SU-DHL-6 (cell line): ENCODE results near the gene GPATCH3.

Experiments
- H2AFZ ChIP-seq: fragments of 200-600 bp; sonication (generic); 2 replicates; pipeline ENCODE4 v1.6.1; 2014; ENCODE audit warnings: low read depth, mild to moderate bottlenecking, moderate library complexity, mixed read lengths, antibody characterized with exemption, low read length; ENCODE audit not compliant: severe bottlenecking
- H3F3A ChIP-seq: fragments of 200-600 bp; shearing (Covaris generic); 2 replicates; pipeline ENCODE4 v1.6.0; 2016; ENCODE audit warnings: antibody characterized with exemption, mild to moderate bottlenecking; ENCODE audit not compliant: insufficient read depth
- H3K27ac ChIP-seq: fragments of 200-600 bp; sonication (generic); 2 replicates; pipeline ENCODE4 v1.5.1; 2016; ENCODE audit warnings: low read depth, mild to moderate bottlenecking, low read length, moderate library complexity, mixed read lengths
- H3K27me3 ChIP-seq: fragments of 200-600 bp; sonication (generic), shearing (Covaris generic); 2 replicates; pipeline ENCODE4 v1.6.0; 2014; ENCODE audit warnings: mild to moderate bottlenecking, low read length
- H3K36me3 ChIP-seq: fragments of 200-600 bp; sonication (generic); 2 replicates; pipeline ENCODE4 v1.6.1; 2014; ENCODE audit warnings: mild to moderate bottlenecking, low read length, mixed read lengths
- H3K4me2 ChIP-seq: fragments of 300-600, 200-600 bp; shearing (Covaris generic), sonication (generic); 2 replicates; pipeline ENCODE4 v1.6.0; 2014; ENCODE audit warnings: low read length, low read depth, mild to moderate bottlenecking; ENCODE audit not compliant: poor library complexity, severe bottlenecking
- H3K4me3 ChIP-seq: fragments of 200-600 bp; sonication (generic); 2 replicates; pipeline ENCODE4 v1.5.1; 2014; ENCODE audit warnings: antibody characterized with exemption, low read length, mild to moderate bottlenecking, mixed read lengths; ENCODE audit not compliant: insufficient read depth, poor library complexity, severe bottlenecking
- H3K79me2 ChIP-seq: fragments of 200-600 bp; sonication (generic); 2 replicates; pipeline ENCODE4 v1.6.1; 2014; ENCODE audit warnings: mild to moderate bottlenecking, low read length, moderate library complexity; ENCODE audit not compliant: insufficient read depth
- H3K9ac ChIP-seq: fragments of 200-600 bp; sonication (generic); 2 replicates; pipeline ENCODE4 v1.7.0; 2014; ENCODE audit warnings: mild to moderate bottlenecking, low read length
- H3K9me2 ChIP-seq: fragments of 200-600 bp; sonication (generic); replicated peaks from 2 replicates; pipeline ENCODE4 v1.6.1; 2014; ENCODE audit warnings: low read length; ENCODE audit not compliant: insufficient read depth
- H3K9me3 ChIP-seq: fragments of 200-600 bp; sonication (generic); 2 replicates; pipeline ENCODE4 v1.6.1; 2014; ENCODE audit warnings: low read length, mixed read lengths; ENCODE audit not compliant: insufficient read depth
- H4K20me1 ChIP-seq: fragments of 200-600 bp; sonication (generic); 2 replicates; pipeline ENCODE4 v1.6.1; 2014; ENCODE audit warnings: low read depth, mild to moderate bottlenecking, antibody characterized with exemption, low read length, moderate library complexity, mixed read lengths
- CTCF ChIP-seq: fragments of 200-600 bp; sonication (generic); IDR thresholded peaks from one replicate; pipeline ENCODE4 v1.5.1; 2017; ENCODE audit warnings: antibody characterized with exemption, mild to moderate bottlenecking, low read length, moderate library complexity; ENCODE audit not compliant: insufficient read depth, poor library complexity, severe bottlenecking
- EZH2phosphoT487 ChIP-seq: fragments of 200-600 bp; sonication (generic), shearing (Covaris generic); conservative IDR thresholded peaks from 2 replicates; pipeline ENCODE4 v1.6.1; 2018; ENCODE audit warnings: mild to moderate bottlenecking, antibody characterized with exemption, low read length, moderate library complexity, mixed read lengths

Gene GPATCH3

DNA sequence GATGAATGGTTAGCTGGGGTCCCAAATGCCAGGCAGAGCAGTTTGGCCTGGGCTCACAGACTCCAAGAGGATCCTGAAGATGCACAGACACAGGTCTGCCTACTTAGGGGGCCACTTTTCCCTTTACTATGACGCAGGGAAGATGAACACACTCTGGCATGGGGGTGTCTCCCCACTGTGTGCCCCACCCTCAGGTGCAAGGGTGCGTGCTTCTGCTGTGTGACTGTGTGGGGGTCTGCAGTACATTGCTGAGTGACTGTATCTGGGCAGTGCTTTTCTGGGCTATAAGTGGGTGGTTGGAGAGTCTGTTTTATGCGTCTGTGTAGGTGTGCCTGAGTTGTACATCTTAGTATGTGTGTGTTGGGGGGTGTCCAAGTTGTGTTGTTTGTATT, 9.7 kb upstream of the GPATCH3 start:
- Histone ChIP-seq H3K36me3 (no peaks in the 10 kb centered on the region), H3K9ac (no peak overlapping the region), H4K20me1 (no peaks in the 10 kb centered on the region), H2AFZ (no peak overlapping the region), H3F3A (no peaks in the 10 kb centered on the region), H3K9me2 (no peaks in the 10 kb centered on the region), H3K27ac (no peak overlapping the region), H3K4me3 (no peak overlapping the region), H3K27me3 (no peaks in the 10 kb centered on the region), H3K79me2 (no peaks in the 10 kb centered on the region), H3K9me3 (no peaks in the 10 kb centered on the region), H3K4me2 (no peak overlapping the region)
- TF ChIP-seq EZH2phosphoT487: no peak
- TF ChIP-seq CTCF: no peak

DNA sequence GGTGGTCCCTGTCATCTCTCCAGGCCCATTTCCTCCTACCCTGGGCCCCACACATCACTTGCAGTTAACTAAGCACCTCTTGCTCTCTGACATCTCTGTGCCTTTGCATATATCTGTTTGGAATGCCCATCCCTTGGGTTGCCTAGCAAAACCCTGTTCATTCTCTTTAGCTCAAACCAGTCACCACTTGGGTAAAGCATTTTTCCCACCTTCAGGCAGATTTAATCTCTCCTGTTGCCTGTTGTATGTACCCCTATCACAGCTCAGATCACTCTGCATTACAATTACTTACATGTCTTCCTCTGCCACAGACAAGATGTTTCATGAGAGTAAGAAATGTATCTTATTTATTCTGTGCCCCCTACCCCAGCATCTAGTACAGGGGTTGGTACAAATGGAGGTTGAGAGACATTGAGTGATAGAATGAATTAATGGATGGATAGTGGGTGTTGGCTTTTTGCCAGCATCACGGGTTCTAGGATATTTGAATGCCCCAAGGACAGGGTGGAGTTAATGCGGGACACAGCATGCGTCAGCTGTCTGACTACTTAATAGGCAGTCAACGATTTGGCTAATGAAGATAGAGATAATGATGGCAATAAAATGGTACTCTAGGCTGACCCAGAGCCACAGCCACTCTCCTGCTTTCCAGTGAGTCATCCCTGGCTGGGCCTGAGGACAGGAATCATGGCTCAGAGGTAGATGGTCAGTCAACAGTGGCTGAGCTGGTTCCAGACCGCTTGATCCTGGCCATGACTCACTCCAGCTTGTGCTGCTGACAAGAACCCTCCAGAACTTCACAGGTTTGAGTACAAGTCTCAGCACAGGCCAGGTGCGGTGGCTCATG, 7.0 kb upstream of the GPATCH3 start:
- Histone ChIP-seq H3K79me2 (no peaks in the 10 kb centered on the region), H3K9me3 (no peaks in the 10 kb centered on the region), H3K36me3 (no peaks in the 10 kb centered on the region), H2AFZ (no peak overlapping the region), H3K27me3 (no peaks in the 10 kb centered on the region), H3K27ac (no peak overlapping the region), H4K20me1 (no peaks in the 10 kb centered on the region), H3F3A (peaks cover 5% of the 10 kb centered on the region; the same call in 1 of the 2 replicates), H3K4me2 (no peak overlapping the region), H3K9me2 (no peaks in the 10 kb centered on the region), H3K9ac (no peak overlapping the region), H3K4me3 (no peak overlapping the region)
- TF ChIP-seq EZH2phosphoT487: no peak
- TF ChIP-seq CTCF: no peak

- Histone ChIP-seq H3K9me2 (no peaks in the 10 kb centered on the region), H2AFZ (peak overlapping the region; percentile 62), H3K27me3 (no peaks in the 10 kb centered on the region), H3K4me3 (peak overlapping the region; percentile 83), H4K20me1 (no peaks in the 10 kb centered on the region), H3K79me2 (peaks cover 14% of the 10 kb centered on the region), H3K4me2 (peak overlapping the region; percentile 63), H3K36me3 (no peaks in the 10 kb centered on the region), H3K9me3 (no peaks in the 10 kb centered on the region), H3K27ac (no peak overlapping the region), H3K9ac (peak overlapping the region; percentile 80), H3F3A (peaks cover 5% of the 10 kb centered on the region; the same call in 1 of the 2 replicates)
- no peak for TF ChIP-seq EZH2phosphoT487
These were observed 696 bp upstream of the GPATCH3 start for GRCh38 chr1:26900815-26901511.

- H3K27ac ChIP-seq: no peak overlapping the region
- H3K4me2 ChIP-seq: no peak overlapping the region
- TF ChIP-seq CTCF: no peak
- no peak for TF ChIP-seq EZH2phosphoT487
- H3F3A ChIP-seq: no peaks in the 10 kb centered on the region
- no peak overlapping the region for H3K9ac ChIP-seq
- H3K4me3 ChIP-seq: no peak overlapping the region
- no peaks in the 10 kb centered on the region for H3K9me2 ChIP-seq
- no peaks in the 10 kb centered on the region for H4K20me1 ChIP-seq
- peaks cover 14% of the 10 kb centered on the region for H3K79me2 ChIP-seq
- no peak overlapping the region for H2AFZ ChIP-seq
- no peaks in the 10 kb centered on the region for H3K36me3 ChIP-seq
- H3K9me3 ChIP-seq: no peaks in the 10 kb centered on the region
- H3K27me3 ChIP-seq: no peaks in the 10 kb centered on the region
These were observed 2.9 kb downstream of the GPATCH3 start for GRCh38 chr1:26897351-26897750.
